HCT116 (cell line): Measurements from ENCODE around the gene TUT1. TPM values are rescaled to one million over a fixed set of nuclear protein-coding genes. Genes with fewer than 3 reads are reported as not detected.
A peak's percentile ranks its signal among the peaks of the same experiment; 100 is the strongest.

Source experiments
- ATAC-seq: fragments of 200-7000 bp; cut with Tn5 transposase; 2 replicates; pipeline ENCODE4 v1.9.1; 2020; ENCODE audit warnings: mild to moderate bottlenecking, moderate library complexity
- BruUV-seq: library from RNA; stranded (reverse); fragments of 400-500 nt; replicated peaks from 2 replicates; lab custom pipeline; 2021; lab: Mats Ljungman, UMichigan
- CTCF ChIA-PET: fragments of 300-600 bp; sonication (Branson Sonifier 250); formaldehyde crosslinking; loops from one replicate; lab custom pipeline; 2021; ENCODE audit warnings: antibody characterized with exemption; lab: Charles Lee
- POLR2A ChIA-PET: fragments of 300-600, 350-600 bp; sonication (Branson Sonifier 250); formaldehyde crosslinking; loops from one replicate; lab custom pipeline; 2021; ENCODE audit warnings: antibody characterized with exemption; lab: Charles Lee
- RAD21 ChIA-PET, 2 experiments: fragments of 300-600 bp; sonication (Branson Sonifier 250); formaldehyde crosslinking; loops; one replicate each; lab custom pipeline; 2023; ENCODE audit warnings: low total read pairs in 2 of 2; ENCODE audit not compliant: uncharacterized antibody in 2 of 2, unreplicated experiment in 2 of 2, low non-redundant PET in 1 of 2; lab: Charles Lee
- DNase-seq: peaks from one replicate; pipeline ENCODE4 v3.0.0-alpha.2; 2010; ENCODE audit warnings: low read depth, low spot score
- H2AFZ ChIP-seq: fragments of 200-600 bp; shearing (Covaris generic), sonication (generic); 2 replicates; pipeline ENCODE4 v1.6.1; 2017; ENCODE audit warnings: low read depth, mixed run types, mixed read lengths, antibody characterized with exemption, low read length; ENCODE audit not compliant: poor library complexity, severe bottlenecking
- H3K27ac ChIP-seq: 2 replicates; pipeline ENCODE4 v1.5.1; 2012; ENCODE audit warnings: low read depth, low read length
- H3K27me3 ChIP-seq: fragments of 200-600 bp; sonication (generic); 2 replicates; pipeline ENCODE4 v1.6.1; 2016; ENCODE audit warnings: mixed run types, low read length, mixed read lengths; ENCODE audit not compliant: insufficient read depth
- H3K36me3 ChIP-seq, 2 experiments: fragments of 200-500 bp in 1 of 2; fragments of 200-600 bp in 1 of 2; sonication (Bioruptor generic) in 1 of 2; sonication (generic) in 1 of 2; 2 replicates each; pipeline versions ENCODE4 v1.5.1 to v1.6.1; 2014 to 2016; ENCODE audit warnings: low read length in 2 of 2, inconsistent platforms in 1 of 2, mixed read lengths in 1 of 2, mixed run types in 1 of 2; ENCODE audit not compliant: insufficient read depth in 2 of 2, control insufficient read depth in 1 of 2
- H3K4me1 ChIP-seq, 2 experiments: fragments of 200-600 bp in 1 of 2; sonication (generic) in 1 of 2; 2 replicates each; pipeline versions ENCODE4 v1.5.1 to v1.6.1; 2012 to 2017; ENCODE audit warnings: low read length in 2 of 2, inconsistent platforms in 1 of 2, mild to moderate bottlenecking in 1 of 2, mixed read lengths in 1 of 2, mixed run types in 1 of 2, moderate library complexity in 1 of 2; ENCODE audit not compliant: insufficient read depth in 2 of 2, control insufficient read depth in 1 of 2
- H3K4me2 ChIP-seq: fragments of 200-600 bp; sonication (generic); 2 replicates; pipeline ENCODE4 v1.6.1; 2017; ENCODE audit warnings: mixed run types, low read length, mixed read lengths
- H3K4me3 ChIP-seq, 2 experiments: fragments of 200-600 bp in 1 of 2; sonication (generic) in 1 of 2; replicated peaks in 1 of 2; 2 replicates each; pipeline ENCODE4 v1.5.1; 2011 to 2016; ENCODE audit warnings: low read length in 2 of 2, control low read depth in 1 of 2, low read depth in 1 of 2, mild to moderate bottlenecking in 1 of 2, mixed read lengths in 1 of 2, mixed run types in 1 of 2
- H3K79me2 ChIP-seq: fragments of 200-600 bp; sonication (generic); 2 replicates; pipeline ENCODE4 v1.6.1; 2017; ENCODE audit warnings: mild to moderate bottlenecking, mixed run types, low read length, moderate library complexity, mixed read lengths; ENCODE audit not compliant: insufficient read depth
- H3K9ac ChIP-seq: fragments of 200-600 bp; sonication (generic); 2 replicates; pipeline ENCODE4 v1.6.1; 2016; ENCODE audit warnings: low read length, mixed read lengths
- H3K9me2 ChIP-seq: fragments of 200-600 bp; sonication (generic), shearing (Covaris generic); 2 replicates; pipeline ENCODE4 v1.6.1; 2017; ENCODE audit warnings: mixed run types, mild to moderate bottlenecking, moderate library complexity; ENCODE audit not compliant: insufficient read depth
- H3K9me3 ChIP-seq, 2 experiments: fragments of 200-500 bp in 1 of 2; fragments of 200-600 bp in 1 of 2; sonication (Bioruptor generic) in 1 of 2; sonication (generic) in 1 of 2; 2 replicates each; pipeline ENCODE4 v1.6.1; 2014 to 2017; ENCODE audit warnings: low read length in 2 of 2, mixed read lengths in 2 of 2, inconsistent platforms in 1 of 2, low read depth in 1 of 2, mild to moderate bottlenecking in 1 of 2, mixed run types in 1 of 2, moderate library complexity in 1 of 2; ENCODE audit not compliant: control insufficient read depth in 1 of 2, insufficient read depth in 1 of 2
- H4K20me1 ChIP-seq: fragments of 200-600 bp; sonication (generic), shearing (Covaris generic); 2 replicates; pipeline ENCODE4 v1.6.1; 2017; ENCODE audit warnings: mixed run types, mild to moderate bottlenecking, moderate library complexity; ENCODE audit not compliant: insufficient read depth
- CBX3 ChIP-seq: IDR thresholded peaks from 2 replicates; pipeline ENCODE4 v1.6.1; 2012; ENCODE audit warnings: low read depth
- CEBPB ChIP-seq: IDR thresholded peaks from 2 replicates; pipeline ENCODE4 v1.6.1; 2012; ENCODE audit warnings: low read depth
- EGR1 ChIP-seq: IDR thresholded peaks from 2 replicates; pipeline ENCODE4 v1.6.1; 2012; ENCODE audit warnings: low read depth
- ELF1 ChIP-seq: IDR thresholded peaks from 2 replicates; pipeline ENCODE4 v1.6.1; 2012; ENCODE audit warnings: low read depth, borderline replicate concordance
- EZH2 ChIP-seq: fragments of 200-600 bp; sonication (generic); IDR thresholded peaks from 2 replicates; pipeline ENCODE4 v1.6.1; 2017; ENCODE audit warnings: antibody characterized with exemption, mixed run types
- JUND ChIP-seq: IDR thresholded peaks from 2 replicates; pipeline ENCODE4 v1.6.1; 2012
- POLR2A ChIP-seq: IDR thresholded peaks from 2 replicates; pipeline ENCODE4 v1.7.0; 2011; ENCODE audit warnings: borderline replicate concordance; ENCODE audit not compliant: insufficient read depth, insufficient read length; ENCODE audit errors: extremely low read depth
- RAD21 ChIP-seq: IDR thresholded peaks from 2 replicates; pipeline ENCODE4 v1.6.1; 2012; ENCODE audit warnings: low read depth, mild to moderate bottlenecking
- SIN3A ChIP-seq: IDR thresholded peaks from 2 replicates; pipeline ENCODE4 v1.6.1; 2012; ENCODE audit warnings: low read depth
- SP1 ChIP-seq: IDR thresholded peaks from 2 replicates; pipeline ENCODE4 v1.6.1; 2012; ENCODE audit warnings: low read depth
- SRF ChIP-seq: IDR thresholded peaks from 2 replicates; pipeline ENCODE4 v1.6.1; 2012; ENCODE audit warnings: low read depth
- TCF7L2 ChIP-seq: IDR thresholded peaks from 2 replicates; pipeline ENCODE4 v1.7.0; 2011; ENCODE audit warnings: borderline replicate concordance, inconsistent platforms; ENCODE audit not compliant: insufficient read depth, insufficient read length; ENCODE audit errors: extremely low read depth
- YY1 ChIP-seq: IDR thresholded peaks from 2 replicates; pipeline ENCODE4 v1.6.1; 2011; ENCODE audit warnings: low read length, low read depth, moderate library complexity, mild to moderate bottlenecking; ENCODE audit not compliant: insufficient replicate concordance; ENCODE audit errors: extremely low read depth
- intact Hi-C: fragments of 100-400 bp; cut with micrococcal nuclease; formaldehyde crosslinking; loops from 2 replicates; pipeline ENCODE4 v1.10.0; 2022
- total RNA-seq: library from RNA; stranded (reverse); gene quantifications from one replicate; pipeline ENCODE4 v1.2.1, GENCODE V29; 2021; ENCODE audit not compliant: unreplicated experiment
- TF ChIP-seq, protein P1 (sequence below), 3 experiments: fragments of 200-600 bp in 1 of 3; sonication (generic) in 1 of 3; IDR thresholded peaks in 2 of 3; conservative IDR thresholded peaks in 1 of 3; 2 replicates each; pipeline ENCODE4 v1.5.1; 2012 to 2017; ENCODE audit warnings: low read depth in 2 of 3, low read length in 2 of 3, antibody characterized with exemption in 1 of 3, borderline replicate concordance in 1 of 3, control low read depth in 1 of 3, mild to moderate bottlenecking in 1 of 3, mixed read lengths in 1 of 3, mixed run types in 1 of 3, moderate library complexity in 1 of 3; ENCODE audit not compliant: insufficient read depth in 1 of 3

TUT1 gene
- total RNA-seq, 1 experiment from 2014 or later, result 49.0 TPM

DNA sequence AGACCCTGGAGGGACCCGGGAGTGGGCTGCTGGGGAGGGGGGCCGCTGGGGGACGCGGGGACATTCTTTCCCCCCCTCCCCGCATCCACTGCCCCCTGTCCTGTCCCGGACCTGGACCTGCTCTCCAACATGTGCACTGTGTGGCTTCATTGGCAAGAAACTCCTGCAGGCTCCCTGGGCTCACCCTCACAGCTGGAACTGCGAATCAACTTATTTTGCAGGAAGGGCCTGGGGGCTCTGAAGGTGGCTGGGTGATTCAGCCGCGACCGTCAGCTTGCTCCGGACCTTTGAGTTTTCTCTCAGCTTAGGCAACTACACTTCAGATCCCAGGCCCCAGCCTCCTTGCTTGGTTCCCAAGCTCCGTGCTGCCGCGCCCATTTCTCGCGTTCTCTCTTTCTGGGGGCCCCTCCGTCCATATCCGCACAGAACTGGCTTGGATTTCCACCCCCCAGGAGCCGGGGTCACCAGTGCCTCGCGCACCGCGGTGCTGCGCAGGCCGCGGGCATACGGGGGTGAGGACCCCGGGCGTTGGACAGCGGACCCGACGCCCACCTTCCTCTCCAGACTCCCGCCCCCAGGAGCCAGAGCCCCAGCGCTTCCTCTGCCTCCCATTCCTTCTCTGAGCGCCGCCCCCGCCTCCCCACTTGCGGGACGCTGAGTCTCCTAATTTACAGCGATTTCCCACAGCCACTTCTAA is 44.2 kb downstream of the TUT1 start:
- Histone ChIP-seq H3K27me3 (no peaks in the 10 kb centered on the region), H3K4me2 (peak overlapping the region; percentile 100), H3K27ac (peak overlapping the region; percentile 75), H3K4me3 (peak overlapping the region; percentile 91 to 98), H3K9me3 (no peaks in the 10 kb centered on the region), H3K79me2 (peaks cover 45% of the 10 kb centered on the region), H3K9ac (peak overlapping the region; percentile 100), H2AFZ (no peak overlapping the region), H3K4me1 (peaks cover 49 to 72% of the 10 kb centered on the region in 2 experiments), H3K36me3 (no peaks in the 10 kb centered on the region), H3K9me2 (no peaks in the 10 kb centered on the region), H4K20me1 (peaks cover 3% of the 10 kb centered on the region; the same call in 1 of the 2 replicates)
- DNase-seq (no peak), ATAC-seq (peak; percentile 5)
- intact Hi-C loops, result no loop called here
- RAD21 ChIA-PET, result interaction anchor here in 1 of 2 experiments (0.7 to 0.9 kb wide), 2 partner anchors 12 to 14 kb away, joined by 3 to 5 read pairs; no protein-coding TSS in a partner anchor
- BruUV-seq, result no TSS peak
- POLR2A ChIA-PET, result interaction anchor here (0.6 to 2.8 kb wide), 9 partner anchors 9 to 294 kb away, joined by 3 to 16 read pairs (median 4); partner anchors contain the start of genes EEF1G and UQCC3
- CTCF ChIA-PET, result interaction anchor here (0.7 to 2.0 kb wide), 3 partner anchors 10 to 122 kb away, joined by 3 to 8 read pairs (median 4); no protein-coding TSS in a partner anchor
- TF ChIP-seq RAD21 (no peak), CBX3 (no peak), JUND (no peak), EZH2 (no peak), POLR2A (no peak), EGR1 (no peak), CEBPB (no peak), SP1 (no peak), TCF7L2 (no peak), ELF1 (no peak), SRF (no peak), YY1 (no peak), SIN3A (no peak)
- TF ChIP-seq, protein P1, sequence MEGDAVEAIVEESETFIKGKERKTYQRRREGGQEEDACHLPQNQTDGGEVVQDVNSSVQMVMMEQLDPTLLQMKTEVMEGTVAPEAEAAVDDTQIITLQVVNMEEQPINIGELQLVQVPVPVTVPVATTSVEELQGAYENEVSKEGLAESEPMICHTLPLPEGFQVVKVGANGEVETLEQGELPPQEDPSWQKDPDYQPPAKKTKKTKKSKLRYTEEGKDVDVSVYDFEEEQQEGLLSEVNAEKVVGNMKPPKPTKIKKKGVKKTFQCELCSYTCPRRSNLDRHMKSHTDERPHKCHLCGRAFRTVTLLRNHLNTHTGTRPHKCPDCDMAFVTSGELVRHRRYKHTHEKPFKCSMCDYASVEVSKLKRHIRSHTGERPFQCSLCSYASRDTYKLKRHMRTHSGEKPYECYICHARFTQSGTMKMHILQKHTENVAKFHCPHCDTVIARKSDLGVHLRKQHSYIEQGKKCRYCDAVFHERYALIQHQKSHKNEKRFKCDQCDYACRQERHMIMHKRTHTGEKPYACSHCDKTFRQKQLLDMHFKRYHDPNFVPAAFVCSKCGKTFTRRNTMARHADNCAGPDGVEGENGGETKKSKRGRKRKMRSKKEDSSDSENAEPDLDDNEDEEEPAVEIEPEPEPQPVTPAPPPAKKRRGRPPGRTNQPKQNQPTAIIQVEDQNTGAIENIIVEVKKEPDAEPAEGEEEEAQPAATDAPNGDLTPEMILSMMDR (IDR thresholded peaks at IDR 0.05 in 2 of 3, conservative IDR thresholded peaks at IDR 0.05 in 1 of 3; ENCODE audit: borderline replicate concordance in 1 of 3, insufficient read depth in 1 of 3, low read depth in 2 of 3, low read length in 2 of 3), result no peak
